Astrocyte (in vitro differentiated cells and primary cell): ENCODE measurements around the gene SNCA. TPM values are rescaled to one million over a fixed set of nuclear protein-coding genes. Genes with fewer than 3 reads are reported as not detected.

Experiments
- DNase-seq: peaks from one replicate; pipeline ENCODE4 v3.0.0-alpha.2; 2010; ENCODE audit warnings: low read depth
- FAIRE-seq: peaks from 2 replicates; lab custom pipeline; 2011; peaks lifted over from hg19 to GRCh38; lab: Jason Lieb, UNC
- H2AFZ ChIP-seq: 2 replicates; pipeline ENCODE4 v1.6.0; 2012; ENCODE audit warnings: low read depth, low read length, inconsistent platforms
- H3K27ac ChIP-seq: 2 replicates; pipeline ENCODE4 v1.5.1; 2011; ENCODE audit warnings: low read depth, low read length, inconsistent platforms
- H3K27me3 ChIP-seq: 2 replicates; pipeline ENCODE4 v1.6.0; 2011; ENCODE audit warnings: low read length, inconsistent platforms; ENCODE audit not compliant: insufficient read depth
- H3K36me3 ChIP-seq: 2 replicates; pipeline ENCODE4 v1.5.1; 2011; ENCODE audit warnings: low read length, inconsistent platforms; ENCODE audit not compliant: insufficient read depth
- H3K4me1 ChIP-seq: 2 replicates; pipeline ENCODE4 v1.5.1; 2011; ENCODE audit warnings: low read length, inconsistent platforms; ENCODE audit not compliant: insufficient read depth
- H3K4me2 ChIP-seq: 2 replicates; pipeline ENCODE4 v1.6.0; 2012; ENCODE audit warnings: low read length, inconsistent platforms
- H3K4me3 ChIP-seq: 2 replicates; pipeline ENCODE4 v1.5.1; 2011; ENCODE audit warnings: low read depth, mild to moderate bottlenecking, low read length, inconsistent platforms; ENCODE audit not compliant: insufficient read depth
- H3K79me2 ChIP-seq: 2 replicates; pipeline ENCODE4 v1.6.0; 2012; ENCODE audit warnings: mild to moderate bottlenecking, low read length, inconsistent platforms; ENCODE audit not compliant: insufficient read depth
- H3K9ac ChIP-seq: 2 replicates; pipeline ENCODE4 v1.6.0; 2012; ENCODE audit warnings: mild to moderate bottlenecking, low read length, inconsistent platforms
- H3K9me3 ChIP-seq: 2 replicates; pipeline ENCODE4 v1.5.1; 2012; ENCODE audit warnings: low read depth, mild to moderate bottlenecking, low read length, inconsistent platforms; ENCODE audit not compliant: insufficient read depth
- H4K20me1 ChIP-seq: 2 replicates; pipeline ENCODE4 v1.6.0; 2012; ENCODE audit warnings: low read length, inconsistent platforms; ENCODE audit not compliant: insufficient read depth
- H3K27ac Mint-ChIP-seq: one replicate; pipeline ENCODE4 v1.8.0; 2021; ENCODE audit warnings: mild to moderate bottlenecking, mixed read lengths; ENCODE audit not compliant: unreplicated experiment
- H3K27me3 Mint-ChIP-seq: one replicate; pipeline ENCODE4 v1.8.0; 2021; ENCODE audit warnings: low read depth, mixed read lengths; ENCODE audit not compliant: unreplicated experiment
- H3K36me3 Mint-ChIP-seq: one replicate; pipeline ENCODE4 v1.8.0; 2021; ENCODE audit warnings: low read depth, mixed read lengths; ENCODE audit not compliant: unreplicated experiment
- H3K4me1 Mint-ChIP-seq: one replicate; pipeline ENCODE4 v1.8.0; 2021; ENCODE audit warnings: low read depth, mixed read lengths; ENCODE audit not compliant: unreplicated experiment
- H3K4me3 Mint-ChIP-seq: one replicate; pipeline ENCODE4 v1.8.0; 2021; ENCODE audit warnings: mild to moderate bottlenecking, moderate library complexity, mixed read lengths; ENCODE audit not compliant: unreplicated experiment
- H3K9me3 Mint-ChIP-seq: one replicate; pipeline ENCODE4 v1.8.0; 2021; ENCODE audit warnings: mild to moderate bottlenecking, mixed read lengths; ENCODE audit not compliant: unreplicated experiment
- EZH2 ChIP-seq: IDR thresholded peaks from 2 replicates; pipeline ENCODE4 v1.6.1; 2012; ENCODE audit warnings: mild to moderate bottlenecking, low read length, inconsistent platforms; ENCODE audit not compliant: insufficient read depth
- total RNA-seq: library from RNA; stranded (reverse); gene quantifications from 2 replicates; pipeline ENCODE4 v1.2.1, GENCODE V29; 2021
- TF ChIP-seq, protein P1 (sequence below): IDR thresholded peaks from 2 replicates; pipeline ENCODE4 v1.5.1; 2011; ENCODE audit warnings: low read depth, mild to moderate bottlenecking, inconsistent platforms, low read length, moderate library complexity; ENCODE audit not compliant: insufficient read depth

SNCA gene
- total RNA-seq, 1 donor from 2014 or later: 27.3 TPM

DNA sequence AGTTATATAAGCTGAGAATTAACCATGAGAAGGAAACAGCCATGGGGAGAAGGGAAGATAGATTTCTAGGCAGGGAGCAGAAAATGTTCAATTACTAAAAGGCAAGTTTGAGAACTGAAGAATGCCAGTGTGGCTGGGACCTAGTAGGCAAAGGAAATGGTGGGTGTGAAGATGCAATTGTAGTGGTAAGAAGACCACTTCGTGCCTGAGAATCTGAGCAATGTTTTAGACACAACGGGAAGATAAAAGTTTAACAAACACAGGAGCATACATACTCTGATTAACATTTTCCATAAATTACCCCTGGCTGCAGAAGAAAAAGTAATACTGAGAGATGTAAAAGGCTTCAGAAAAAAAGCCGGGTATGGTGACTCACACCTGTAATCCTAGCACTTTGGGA is 39.6 kb upstream of the SNCA start:
- Histone ChIP-seq H3K9me3 (no peaks in the 10 kb centered on the region), H3K4me2 (no peak overlapping the region), H3K4me3 (no peak overlapping the region), H3K9ac (no peak overlapping the region), H3K4me1 (no peaks in the 10 kb centered on the region), H3K79me2 (no peaks in the 10 kb centered on the region), H3K36me3 (no peaks in the 10 kb centered on the region), H2AFZ (no peak overlapping the region), H4K20me1 (no peaks in the 10 kb centered on the region), H3K27me3 (no peaks in the 10 kb centered on the region), H3K27ac (no peak overlapping the region)
- H3K27ac Mint-ChIP-seq: no peak overlapping the region
- no peaks in the 10 kb centered on the region for H3K27me3 Mint-ChIP-seq
- H3K9me3 Mint-ChIP-seq: no peaks in the 10 kb centered on the region
- H3K36me3 Mint-ChIP-seq: no peaks in the 10 kb centered on the region
- no peak for TF ChIP-seq EZH2
- TF ChIP-seq, protein P1, sequence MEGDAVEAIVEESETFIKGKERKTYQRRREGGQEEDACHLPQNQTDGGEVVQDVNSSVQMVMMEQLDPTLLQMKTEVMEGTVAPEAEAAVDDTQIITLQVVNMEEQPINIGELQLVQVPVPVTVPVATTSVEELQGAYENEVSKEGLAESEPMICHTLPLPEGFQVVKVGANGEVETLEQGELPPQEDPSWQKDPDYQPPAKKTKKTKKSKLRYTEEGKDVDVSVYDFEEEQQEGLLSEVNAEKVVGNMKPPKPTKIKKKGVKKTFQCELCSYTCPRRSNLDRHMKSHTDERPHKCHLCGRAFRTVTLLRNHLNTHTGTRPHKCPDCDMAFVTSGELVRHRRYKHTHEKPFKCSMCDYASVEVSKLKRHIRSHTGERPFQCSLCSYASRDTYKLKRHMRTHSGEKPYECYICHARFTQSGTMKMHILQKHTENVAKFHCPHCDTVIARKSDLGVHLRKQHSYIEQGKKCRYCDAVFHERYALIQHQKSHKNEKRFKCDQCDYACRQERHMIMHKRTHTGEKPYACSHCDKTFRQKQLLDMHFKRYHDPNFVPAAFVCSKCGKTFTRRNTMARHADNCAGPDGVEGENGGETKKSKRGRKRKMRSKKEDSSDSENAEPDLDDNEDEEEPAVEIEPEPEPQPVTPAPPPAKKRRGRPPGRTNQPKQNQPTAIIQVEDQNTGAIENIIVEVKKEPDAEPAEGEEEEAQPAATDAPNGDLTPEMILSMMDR: no peak
- no peak for FAIRE-seq
- no peak for DNase-seq
- peaks cover 5% of the 10 kb centered on the region for H3K4me1 Mint-ChIP-seq
- H3K4me3 Mint-ChIP-seq: no peak overlapping the region

DNA sequence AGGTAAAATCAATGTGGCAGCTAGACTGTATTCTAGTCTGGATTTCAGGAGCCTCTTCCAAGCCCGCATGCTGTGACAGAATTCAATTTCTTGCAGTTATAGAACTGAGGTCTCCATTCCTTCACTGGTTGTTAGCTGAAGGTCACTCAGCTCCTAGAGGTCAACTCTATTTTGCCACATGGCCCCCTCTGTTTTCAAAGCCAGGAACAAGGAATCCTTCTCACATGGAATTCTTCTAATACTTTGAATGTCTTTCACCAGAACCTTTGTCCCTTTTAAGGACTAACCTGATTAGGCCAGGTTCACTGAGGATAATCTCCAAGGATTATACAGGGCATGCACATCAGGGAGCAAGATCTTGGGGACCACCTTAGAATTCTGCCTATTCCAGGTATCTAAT is 34.2 kb upstream of the SNCA start:
- Histone ChIP-seq H3K79me2 (no peaks in the 10 kb centered on the region), H3K27me3 (no peaks in the 10 kb centered on the region), H4K20me1 (no peaks in the 10 kb centered on the region), H3K36me3 (no peaks in the 10 kb centered on the region), H3K27ac (no peak overlapping the region), H3K4me2 (no peak overlapping the region), H3K9ac (no peak overlapping the region), H2AFZ (no peak overlapping the region), H3K4me1 (no peaks in the 10 kb centered on the region), H3K9me3 (no peaks in the 10 kb centered on the region), H3K4me3 (no peak overlapping the region)
- DNase-seq (no peak), FAIRE-seq (no peak)
- Mint-ChIP-seq H3K4me1 (peaks cover under 1% of the 10 kb centered on the region), H3K9me3 (no peaks in the 10 kb centered on the region), H3K36me3 (no peaks in the 10 kb centered on the region), H3K27me3 (no peaks in the 10 kb centered on the region), H3K27ac (no peak overlapping the region), H3K4me3 (no peak overlapping the region)
- TF ChIP-seq, protein P1: no peak
- TF ChIP-seq EZH2: no peak

DNA sequence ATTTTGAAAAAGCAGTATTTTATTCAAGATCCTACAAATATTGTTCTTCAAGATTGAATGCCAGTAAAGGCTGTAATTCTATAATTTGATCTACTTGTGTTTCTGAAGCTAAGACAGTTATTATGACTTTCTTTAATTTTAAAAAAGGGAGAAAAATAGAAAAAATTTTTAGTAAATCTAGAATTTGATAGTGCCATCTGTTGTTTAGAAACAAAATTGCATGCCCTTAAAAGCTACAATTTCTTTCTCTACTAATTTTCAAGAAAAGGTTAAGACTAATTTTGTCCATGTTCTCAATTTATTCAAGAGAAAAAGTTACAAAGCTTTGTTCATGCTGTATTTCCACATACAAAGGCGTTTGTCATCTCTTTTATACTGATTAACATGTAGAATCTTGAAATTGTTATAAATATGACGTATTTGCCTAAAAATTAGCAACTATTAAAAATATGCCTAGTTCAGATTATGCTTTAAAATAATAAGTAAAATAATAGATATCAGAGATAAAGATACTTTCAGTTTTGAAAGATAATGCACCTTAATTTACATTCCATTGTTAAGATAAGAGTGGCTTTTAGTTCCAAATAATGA is 32.1 kb upstream of the SNCA start:
- Histone ChIP-seq H2AFZ (no peak overlapping the region), H4K20me1 (no peaks in the 10 kb centered on the region), H3K27ac (no peak overlapping the region), H3K4me1 (no peaks in the 10 kb centered on the region), H3K9ac (no peak overlapping the region), H3K4me2 (no peak overlapping the region), H3K4me3 (no peak overlapping the region), H3K79me2 (no peaks in the 10 kb centered on the region), H3K36me3 (no peaks in the 10 kb centered on the region), H3K27me3 (no peaks in the 10 kb centered on the region), H3K9me3 (no peaks in the 10 kb centered on the region)
- Mint-ChIP-seq H3K27ac (no peak overlapping the region), H3K9me3 (no peaks in the 10 kb centered on the region), H3K36me3 (no peaks in the 10 kb centered on the region), H3K27me3 (no peaks in the 10 kb centered on the region), H3K4me1 (no peaks in the 10 kb centered on the region), H3K4me3 (no peak overlapping the region)
- DNase-seq: peak; percentile 4
- no peak for FAIRE-seq
- TF ChIP-seq, protein P1: peak; percentile 40
- no peak for TF ChIP-seq EZH2
